Heart left ventricle (tissue), 13 donors: ENCODE data around the gene MAPKAP1.

Experiments
- POLR2A ChIP-seq, 2 donors: fragments of 450-650 bp; IDR thresholded peaks; one replicate each; pipeline ENCODE4 v1.6.1; 2017; ENCODE audit warnings: antibody characterized with exemption in 2 of 2, mild to moderate bottlenecking in 2 of 2, moderate library complexity in 2 of 2
- TF ChIP-seq, protein P1 (sequence below), 12 donors: fragments of 200-600 bp; sonication (generic) in 4 of 12; IDR thresholded peaks; one replicate each; pipeline versions ENCODE4 v1.5.0 to v1.8.0; 2018 to 2022; ENCODE audit warnings: antibody characterized with exemption in 12 of 12, mild to moderate bottlenecking in 5 of 12
- donor health status: ischemic (EF 13 %, LVEDD 7.1; RV severe dilation, severe dysfunction).
- donor health status: DM: no; HTN: yes; CAD: no.
- donor health status: DM: no; HTN: no; CAD: no.
- donor health status: ischemic (EF 25% LVEDD 6.9; RV normal size, moderate dysfunction).
- donor health status: ischemic (EF 25% LVEDD 5.7; RV mildly dilated, moderate dysfunction).
- donor health status: ischemic (EF 35%, LVEDD 5.7; RV mildly dilated, moderate dysfunction).
- donor health status: nonischemic (EF 11% LVEDD 7.7; RV severe dilation, severe dysfunction).
- donor health status: DM: yes; HTN: yes; CAD: no.
- donor health status: PGD.
- donor health status: ischemic (EF 29% LVEDD 5.4; RV normal size, mild dysfunction).
- donor health status: nonischemic (EF 23%, LVEDD 6.1; RV moderate dilation, normal function).

DNA sequence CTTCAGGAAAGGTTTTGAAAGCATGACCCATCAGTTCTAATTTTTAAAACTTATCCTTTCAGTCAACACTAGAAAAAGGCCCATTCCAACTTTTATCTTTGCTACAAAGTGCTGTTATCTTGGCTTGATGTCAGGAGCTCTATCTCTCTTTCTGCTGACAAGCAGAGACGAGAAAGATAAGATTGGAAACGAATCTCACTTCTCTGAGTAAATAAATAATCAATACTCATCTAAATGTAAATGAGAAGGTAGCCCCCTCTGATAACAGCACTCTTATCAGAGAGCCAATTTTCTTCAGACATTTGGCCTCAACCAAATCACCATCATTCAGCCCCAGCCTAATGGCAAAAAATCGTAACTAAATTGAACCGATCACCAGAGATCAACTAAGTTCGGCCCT, 191.7 kb downstream of the MAPKAP1 start:
- TF ChIP-seq, protein P1, sequence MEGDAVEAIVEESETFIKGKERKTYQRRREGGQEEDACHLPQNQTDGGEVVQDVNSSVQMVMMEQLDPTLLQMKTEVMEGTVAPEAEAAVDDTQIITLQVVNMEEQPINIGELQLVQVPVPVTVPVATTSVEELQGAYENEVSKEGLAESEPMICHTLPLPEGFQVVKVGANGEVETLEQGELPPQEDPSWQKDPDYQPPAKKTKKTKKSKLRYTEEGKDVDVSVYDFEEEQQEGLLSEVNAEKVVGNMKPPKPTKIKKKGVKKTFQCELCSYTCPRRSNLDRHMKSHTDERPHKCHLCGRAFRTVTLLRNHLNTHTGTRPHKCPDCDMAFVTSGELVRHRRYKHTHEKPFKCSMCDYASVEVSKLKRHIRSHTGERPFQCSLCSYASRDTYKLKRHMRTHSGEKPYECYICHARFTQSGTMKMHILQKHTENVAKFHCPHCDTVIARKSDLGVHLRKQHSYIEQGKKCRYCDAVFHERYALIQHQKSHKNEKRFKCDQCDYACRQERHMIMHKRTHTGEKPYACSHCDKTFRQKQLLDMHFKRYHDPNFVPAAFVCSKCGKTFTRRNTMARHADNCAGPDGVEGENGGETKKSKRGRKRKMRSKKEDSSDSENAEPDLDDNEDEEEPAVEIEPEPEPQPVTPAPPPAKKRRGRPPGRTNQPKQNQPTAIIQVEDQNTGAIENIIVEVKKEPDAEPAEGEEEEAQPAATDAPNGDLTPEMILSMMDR (IDR thresholded peaks at IDR 0.05) = no peak
- no peak for TF ChIP-seq POLR2A (IDR thresholded peaks at IDR 0.05)
